ENCODE data around the gene TBC1D21. TPM values are rescaled to one million over a fixed set of nuclear protein-coding genes. Genes with fewer than 3 reads are reported as not detected.

Gene TBC1D21
- total and polyA plus RNA-seq, 10 of the 15 experiments (the other 5 are each of a cell fraction or from before 2014, with no cell fraction given): not detected

DNA sequence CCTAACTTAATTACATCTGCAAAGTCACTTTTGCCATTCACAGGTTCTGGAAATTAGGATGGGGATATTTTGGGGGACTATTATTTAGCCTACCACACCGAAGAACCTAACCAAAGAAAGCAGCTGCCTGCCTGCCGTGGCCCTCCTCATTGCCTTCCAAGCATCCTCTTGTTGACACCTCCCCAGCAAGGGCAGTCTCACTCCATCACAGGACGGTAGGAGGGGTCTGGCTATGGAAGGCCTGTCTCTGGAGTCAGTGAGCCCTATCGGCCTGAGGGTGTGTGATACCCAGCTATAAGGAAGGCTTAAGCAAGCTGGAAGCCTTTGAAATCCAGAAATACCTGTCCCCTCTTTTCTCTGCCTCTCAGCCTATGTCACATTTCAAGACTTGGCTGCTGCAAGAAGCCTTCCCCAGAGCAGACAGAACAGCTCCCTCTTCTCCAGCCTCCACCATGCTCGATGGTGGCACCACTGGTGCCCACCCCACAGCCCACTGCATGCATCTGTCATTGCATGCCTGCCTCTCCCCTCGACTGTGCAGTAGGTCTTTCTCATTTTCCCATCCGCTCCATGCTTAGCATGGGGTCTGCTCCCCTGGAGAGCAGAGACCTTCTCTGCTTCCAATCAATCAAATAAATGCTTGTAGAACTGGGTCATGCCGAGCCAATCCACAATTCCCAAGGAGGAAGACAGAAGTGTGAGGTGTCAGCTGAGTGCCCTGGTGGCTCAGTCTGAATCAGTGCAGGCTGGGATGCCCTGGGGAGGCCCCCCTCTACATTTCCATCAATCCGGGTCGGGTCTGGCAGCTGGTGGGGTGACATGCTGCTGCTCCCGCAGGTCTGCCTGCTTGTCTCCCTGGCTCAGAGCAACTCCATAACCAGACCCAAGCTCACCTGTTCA, 29.0 kb downstream of the TBC1D21 start:
- ChIA-PET POLR2A (no interaction called here), CTCF (interaction anchor here (0.5 to 1.4 kb wide), 2 partner anchors 28 to 69 kb away, joined by 3 to 6 read pairs; no protein-coding TSS in a partner anchor), SMC1A (ENCODE audit: uncharacterized antibody, unreplicated experiment) (no interaction called here), RAD21 (ENCODE audit: unreplicated experiment) (no interaction called here)
- H3K27ac ChIP-seq (ENCODE audit: control insufficient read depth, insufficient read depth): no peak overlapping the region
- H3K4me1 ChIP-seq (ENCODE audit: control insufficient read depth, insufficient read depth, low read length): no peaks in the 10 kb centered on the region
- BruUV-seq (replicated peaks): no TSS peak
- no peaks in the 10 kb centered on the region for H3K9me3 ChIP-seq (replicated peaks; ENCODE audit: control insufficient read depth, insufficient read depth, low read length)
- no peak overlapping the region for H3K4me3 ChIP-seq
- H3K27me3 ChIP-seq (replicated peaks in 1 of 2; ENCODE audit: control insufficient read depth in 2 of 2, insufficient read depth in 2 of 2, low read length in 1 of 2): peaks cover 2 to 3% of the 10 kb centered on the region in 2 experiments; a peak in 2 of 4 replicates
- H3K4me2 ChIP-seq (ENCODE audit: control insufficient read depth, insufficient read depth): no peak overlapping the region
- in situ Hi-C loops (cut with MboI): no loop called here
- no peak overlapping the region for H3K9ac ChIP-seq (ENCODE audit: control insufficient read depth, insufficient read depth, low read length)
- 16% methylated on average over 11 of the region's 11 CpGs for WGBS (ENCODE audit: insufficient coverage, insufficient replicate concordance, low lambda C conversion rate, missing lambda C conversion rate)
- no peak overlapping the region for H2AFZ ChIP-seq (ENCODE audit: control insufficient read depth, low read depth, low read length)
- intact Hi-C loops (cut with micrococcal nuclease; ENCODE audit: unreplicated experiment): no loop called here
- no peaks in the 10 kb centered on the region for H3K79me2 ChIP-seq (ENCODE audit: control insufficient read depth, insufficient read depth, low read length)
- ATAC-seq (no peak), DNase-seq (ENCODE audit: low read depth, low spot score) (no peak), FAIRE-seq (no peak)
- no peaks in the 10 kb centered on the region for H4K20me1 ChIP-seq (ENCODE audit: control insufficient read depth, insufficient read depth)
- no peaks in the 10 kb centered on the region for H3K36me3 ChIP-seq (ENCODE audit: control insufficient read depth in 2 of 2, insufficient read depth in 2 of 2, low read length in 1 of 2)
- TF ChIP-seq KDM1A (IDR thresholded peaks at IDR 0.05; ENCODE audit: borderline replicate concordance) (no peak), ESRRA (IDR thresholded peaks at IDR 0.05; ENCODE audit: low read length) (no peak), MYB (IDR thresholded peaks at IDR 0.05; ENCODE audit: borderline replicate concordance, low read depth, low read length) (no peak), IKZF2 (IDR thresholded peaks at IDR 0.05) (no peak), RB1 (IDR thresholded peaks at IDR 0.05; ENCODE audit: borderline replicate concordance) (no peak), HCFC1 (IDR thresholded peaks at IDR 0.05; ENCODE audit: low read length) (no peak), JUND (IDR thresholded peaks at IDR 0.05; ENCODE audit: low read depth, low read length) (no peak), FOXK2 (IDR thresholded peaks at IDR 0.05) (no peak), NRF1 (conservative IDR thresholded peaks at IDR 0.05; ENCODE audit: low read depth, low read length) (no peak), POLR2AphosphoS2 (IDR thresholded peaks at IDR 0.05; ENCODE audit: low read depth, low read length) (no peak), BMI1 (IDR thresholded peaks at IDR 0.05; ENCODE audit: borderline replicate concordance) (no peak), RFX5 (IDR thresholded peaks at IDR 0.05; ENCODE audit: low read depth, low read length) (no peak), EZH2 (IDR thresholded peaks at IDR 0.05; ENCODE audit: borderline replicate concordance, control insufficient read depth, low read depth, low read length) (no peak), ZSCAN29 (IDR thresholded peaks at IDR 0.05) (no peak)
- TF ChIP-seq, protein P1, sequence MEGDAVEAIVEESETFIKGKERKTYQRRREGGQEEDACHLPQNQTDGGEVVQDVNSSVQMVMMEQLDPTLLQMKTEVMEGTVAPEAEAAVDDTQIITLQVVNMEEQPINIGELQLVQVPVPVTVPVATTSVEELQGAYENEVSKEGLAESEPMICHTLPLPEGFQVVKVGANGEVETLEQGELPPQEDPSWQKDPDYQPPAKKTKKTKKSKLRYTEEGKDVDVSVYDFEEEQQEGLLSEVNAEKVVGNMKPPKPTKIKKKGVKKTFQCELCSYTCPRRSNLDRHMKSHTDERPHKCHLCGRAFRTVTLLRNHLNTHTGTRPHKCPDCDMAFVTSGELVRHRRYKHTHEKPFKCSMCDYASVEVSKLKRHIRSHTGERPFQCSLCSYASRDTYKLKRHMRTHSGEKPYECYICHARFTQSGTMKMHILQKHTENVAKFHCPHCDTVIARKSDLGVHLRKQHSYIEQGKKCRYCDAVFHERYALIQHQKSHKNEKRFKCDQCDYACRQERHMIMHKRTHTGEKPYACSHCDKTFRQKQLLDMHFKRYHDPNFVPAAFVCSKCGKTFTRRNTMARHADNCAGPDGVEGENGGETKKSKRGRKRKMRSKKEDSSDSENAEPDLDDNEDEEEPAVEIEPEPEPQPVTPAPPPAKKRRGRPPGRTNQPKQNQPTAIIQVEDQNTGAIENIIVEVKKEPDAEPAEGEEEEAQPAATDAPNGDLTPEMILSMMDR (IDR thresholded peaks at IDR 0.05 in 2 of 3, conservative IDR thresholded peaks at IDR 0.05 in 1 of 3; ENCODE audit: control insufficient read depth in 2 of 3, extremely low read depth in 1 of 3, insufficient read depth in 1 of 3, low read depth in 3 of 3, low read length in 3 of 3): no peak
